ENCODE results near the gene HSP90AA1. TPM values are rescaled to one million over a fixed set of nuclear protein-coding genes. Genes with fewer than 3 reads are reported as not detected.
"Not testable (repeated sequence)": the region's sequence is repeated elsewhere in the genome, so short reads cannot be mapped to it uniquely, and the experiment has no call there.

Gene HSP90AA1
- total and polyA plus RNA-seq, 4 donors = 277 to 1,087 (median 722) TPM

GRCh38 chr14:102085948-102086708 is 716 bp downstream of the HSP90AA1 start:
- under 1% methylated on average over 41 of the region's 49 CpGs for WGBS (ENCODE audit: insufficient coverage)
- peak in 3 of 6 donors; percentile 45 to 76 (median 64) for DNase-seq (ENCODE audit: low read depth in 4 of 6, low spot score in 6 of 6)

GRCh38 chr14:102085488-102085887 is 1.4 kb downstream of the HSP90AA1 start:
- Histone ChIP-seq H3K27ac (ENCODE audit: low read depth, low read length) (no peak overlapping the region), H3K4me1 (ENCODE audit: control insufficient read depth, insufficient read depth, low read length) (peaks cover 29% of the 10 kb centered on the region), H3K36me3 (ENCODE audit: control insufficient read depth, insufficient read depth, low read length) (peaks cover 28% of the 10 kb centered on the region), H3K4me3 (ENCODE audit: low read depth, low read length) (peak overlapping the region; percentile 72), H3K9me3 (ENCODE audit: control insufficient read depth, insufficient read depth, low read length) (no peaks in the 10 kb centered on the region), H3K27me3 (ENCODE audit: control insufficient read depth, insufficient read depth, low read length) (no peaks in the 10 kb centered on the region)
- WGBS (ENCODE audit: insufficient coverage) = 32% methylated on average over 9 of the region's 10 CpGs
- DNase-seq (ENCODE audit: low read depth in 4 of 6, low spot score in 6 of 6) = no peak

More at GRCh38 chr14:102085948-102086708, 716 bp downstream of the HSP90AA1 start:
- Histone ChIP-seq H3K27ac (ENCODE audit: low read depth, low read length) (peak overlapping the region; percentile 92), H3K36me3 (ENCODE audit: control insufficient read depth, insufficient read depth, low read length) (peaks cover 24% of the 10 kb centered on the region), H3K9me3 (ENCODE audit: control insufficient read depth, insufficient read depth, low read length) (no peaks in the 10 kb centered on the region), H3K4me1 (ENCODE audit: control insufficient read depth, insufficient read depth, low read length) (peaks cover 29% of the 10 kb centered on the region), H3K4me3 (ENCODE audit: low read depth, low read length) (peak overlapping the region; percentile 72), H3K27me3 (ENCODE audit: control insufficient read depth, insufficient read depth, low read length) (no peaks in the 10 kb centered on the region)

DNA sequence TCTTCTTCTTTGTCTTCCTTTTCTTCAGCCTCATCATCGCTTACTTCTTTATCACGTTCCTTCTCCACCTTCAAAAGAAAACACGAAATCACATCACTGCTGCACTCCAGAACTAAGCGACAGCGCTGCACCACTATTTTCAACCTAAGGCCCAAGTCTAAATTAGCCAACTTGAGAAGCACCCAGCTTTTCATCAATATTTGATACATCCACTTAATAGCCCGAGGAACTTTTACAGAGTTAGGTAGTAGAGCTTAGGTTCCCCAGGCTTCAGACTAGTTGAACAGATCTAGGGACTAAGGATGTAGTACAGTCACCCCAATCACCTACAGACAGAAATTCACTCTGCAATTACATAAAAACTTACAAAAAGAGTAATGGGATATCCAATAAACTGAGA is 1.9 kb downstream of the HSP90AA1 start:
- no peak overlapping the region for H3K27ac ChIP-seq (ENCODE audit: low read depth, low read length)
- H3K36me3 ChIP-seq (ENCODE audit: control insufficient read depth, insufficient read depth, low read length) = peaks cover 29% of the 10 kb centered on the region
- no peak overlapping the region for H3K4me3 ChIP-seq (ENCODE audit: low read depth, low read length)
- DNase-seq (ENCODE audit: low read depth in 4 of 6, low spot score in 6 of 6) = no peak
- peaks cover 29% of the 10 kb centered on the region for H3K4me1 ChIP-seq (ENCODE audit: control insufficient read depth, insufficient read depth, low read length)
- H3K27me3 ChIP-seq (ENCODE audit: control insufficient read depth, insufficient read depth, low read length) = no peaks in the 10 kb centered on the region
- WGBS (ENCODE audit: insufficient coverage) = 93% methylated on average over 3 of the region's 6 CpGs
- H3K9me3 ChIP-seq (ENCODE audit: control insufficient read depth, insufficient read depth, low read length) = no peaks in the 10 kb centered on the region

DNA sequence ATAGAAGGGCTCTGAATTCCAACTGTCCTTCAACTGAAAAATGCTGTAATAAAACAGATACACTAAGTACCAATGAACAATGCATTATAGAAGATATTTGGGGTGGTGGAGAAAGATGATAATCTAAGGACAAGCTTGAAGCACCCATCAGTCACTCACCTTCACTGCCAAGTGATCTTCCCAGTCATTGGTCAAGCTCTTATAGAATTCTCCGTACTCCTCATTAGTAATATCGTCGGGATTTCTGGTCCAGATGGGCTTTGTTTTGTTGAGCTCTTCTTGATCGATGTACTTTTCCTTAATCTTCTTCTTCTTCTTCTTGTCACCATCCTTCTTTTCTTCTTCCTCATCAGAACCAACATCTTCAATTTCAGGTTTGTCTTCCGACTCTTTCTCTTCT is 2.3 kb downstream of the HSP90AA1 start:
- peaks cover 31% of the 10 kb centered on the region for H3K36me3 ChIP-seq (ENCODE audit: control insufficient read depth, insufficient read depth, low read length)
- H3K4me3 ChIP-seq (ENCODE audit: low read depth, low read length); H3K27me3 ChIP-seq (ENCODE audit: control insufficient read depth, insufficient read depth, low read length); H3K27ac ChIP-seq (ENCODE audit: low read depth, low read length); H3K9me3 ChIP-seq (ENCODE audit: control insufficient read depth, insufficient read depth, low read length); DNase-seq (ENCODE audit: low read depth in 4 of 6, low spot score in 6 of 6): not testable (repeated sequence)
- peaks cover 29% of the 10 kb centered on the region for H3K4me1 ChIP-seq (ENCODE audit: control insufficient read depth, insufficient read depth, low read length)
- WGBS (ENCODE audit: insufficient coverage) = 100% methylated on average over 5 of the region's 5 CpGs

GRCh38 chr14:102081231-102082080 is 5.4 kb downstream of the HSP90AA1 start:
- H3K4me1 ChIP-seq (ENCODE audit: control insufficient read depth, insufficient read depth, low read length) = peaks cover 12% of the 10 kb centered on the region
- WGBS (ENCODE audit: insufficient coverage) = 98% methylated on average over 6 of the region's 7 CpGs
- DNase-seq (ENCODE audit: low read depth in 4 of 6, low spot score in 6 of 6) = no peak
- peaks cover 47% of the 10 kb centered on the region for H3K36me3 ChIP-seq (ENCODE audit: control insufficient read depth, insufficient read depth, low read length)
- H3K9me3 ChIP-seq (ENCODE audit: control insufficient read depth, insufficient read depth, low read length) = no peaks in the 10 kb centered on the region
- no peak overlapping the region for H3K4me3 ChIP-seq (ENCODE audit: low read depth, low read length)
- no peak overlapping the region for H3K27ac ChIP-seq (ENCODE audit: low read depth, low read length)
- no peaks in the 10 kb centered on the region for H3K27me3 ChIP-seq (ENCODE audit: control insufficient read depth, insufficient read depth, low read length)

- H3K36me3 ChIP-seq (ENCODE audit: control insufficient read depth, insufficient read depth, low read length) = peaks cover 44% of the 10 kb centered on the region
- H3K27ac ChIP-seq (ENCODE audit: low read depth, low read length) = no peak overlapping the region
- DNase-seq (ENCODE audit: low read depth in 4 of 6, low spot score in 6 of 6) = no peak
- no peaks in the 10 kb centered on the region for H3K9me3 ChIP-seq (ENCODE audit: control insufficient read depth, insufficient read depth, low read length)
- H3K4me3 ChIP-seq (ENCODE audit: low read depth, low read length) = no peak overlapping the region
- peaks cover 10% of the 10 kb centered on the region for H3K4me1 ChIP-seq (ENCODE audit: control insufficient read depth, insufficient read depth, low read length)
- H3K27me3 ChIP-seq (ENCODE audit: control insufficient read depth, insufficient read depth, low read length) = no peaks in the 10 kb centered on the region
- 87% methylated on average over 12 of the region's 14 CpGs for WGBS (ENCODE audit: insufficient coverage)
Measured at GRCh38 chr14:102080183-102081080, 6.4 kb downstream of the HSP90AA1 start.

- no peak overlapping the region for H3K27ac ChIP-seq (ENCODE audit: low read depth, low read length)
- no peak for DNase-seq (ENCODE audit: low read depth in 4 of 6, low spot score in 6 of 6)
- no peaks in the 10 kb centered on the region for H3K9me3 ChIP-seq (ENCODE audit: control insufficient read depth, insufficient read depth, low read length)
- H3K4me3 ChIP-seq (ENCODE audit: low read depth, low read length) = no peak overlapping the region
- H3K27me3 ChIP-seq (ENCODE audit: control insufficient read depth, insufficient read depth, low read length) = no peaks in the 10 kb centered on the region
- H3K36me3 ChIP-seq (ENCODE audit: control insufficient read depth, insufficient read depth, low read length) = peaks cover 37% of the 10 kb centered on the region
- H3K4me1 ChIP-seq (ENCODE audit: control insufficient read depth, insufficient read depth, low read length) = peaks cover 7% of the 10 kb centered on the region
Measured at GRCh38 chr14:102079700-102079979, 7.2 kb downstream of the HSP90AA1 start.

DNA sequence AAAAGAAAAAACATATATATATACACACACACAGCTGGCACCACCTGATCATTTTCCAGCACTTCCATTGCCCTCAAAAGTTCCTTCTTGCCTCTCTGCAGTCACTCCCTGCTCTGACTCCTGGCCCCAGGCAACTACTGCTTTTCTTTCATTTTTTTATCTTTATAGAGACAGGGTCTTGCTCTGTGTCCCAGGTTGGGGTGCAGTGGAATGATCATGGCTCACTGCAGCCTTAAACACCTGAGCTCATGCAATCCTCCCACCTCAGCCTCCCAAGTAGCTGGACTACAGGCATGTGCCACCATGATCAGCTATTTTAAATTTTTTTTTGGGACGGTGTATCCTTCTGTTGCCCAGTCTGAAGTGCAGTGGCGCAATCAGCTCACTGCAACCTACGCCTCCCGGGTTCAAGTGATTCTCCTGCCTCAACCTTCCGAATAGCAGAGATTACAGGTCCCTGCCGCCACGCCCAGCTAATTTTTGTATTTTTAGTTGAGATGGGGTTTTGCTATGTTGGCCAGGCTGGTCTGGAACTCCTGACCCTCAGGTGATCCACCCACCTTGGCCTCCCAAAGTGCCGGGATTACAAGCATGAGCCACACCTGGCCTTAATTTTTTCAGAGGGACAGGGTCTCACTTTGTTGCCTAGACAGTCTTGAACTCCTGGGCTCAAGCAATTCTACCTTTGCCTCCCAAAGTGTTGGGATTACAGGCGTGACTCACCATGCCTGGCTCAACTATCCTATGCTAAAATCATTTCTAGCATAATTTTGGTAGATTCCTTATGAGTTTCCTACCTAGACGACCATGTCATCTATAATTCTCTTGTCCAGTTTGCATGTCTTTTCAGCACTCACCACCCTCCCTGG is 7.8 kb downstream of the HSP90AA1 start:
- Histone ChIP-seq H3K36me3 (ENCODE audit: control insufficient read depth, insufficient read depth, low read length) (peaks cover 36% of the 10 kb centered on the region), H3K27me3 (ENCODE audit: control insufficient read depth, insufficient read depth, low read length) (no peaks in the 10 kb centered on the region), H3K4me3 (ENCODE audit: low read depth, low read length) (no peak overlapping the region), H3K27ac (ENCODE audit: low read depth, low read length) (no peak overlapping the region), H3K4me1 (ENCODE audit: control insufficient read depth, insufficient read depth, low read length) (peaks cover 7% of the 10 kb centered on the region), H3K9me3 (ENCODE audit: control insufficient read depth, insufficient read depth, low read length) (no peaks in the 10 kb centered on the region)
- no peak for DNase-seq (ENCODE audit: low read depth in 4 of 6, low spot score in 6 of 6)
- WGBS (ENCODE audit: insufficient coverage) = 100% methylated on average over 5 of the region's 10 CpGs

DNA sequence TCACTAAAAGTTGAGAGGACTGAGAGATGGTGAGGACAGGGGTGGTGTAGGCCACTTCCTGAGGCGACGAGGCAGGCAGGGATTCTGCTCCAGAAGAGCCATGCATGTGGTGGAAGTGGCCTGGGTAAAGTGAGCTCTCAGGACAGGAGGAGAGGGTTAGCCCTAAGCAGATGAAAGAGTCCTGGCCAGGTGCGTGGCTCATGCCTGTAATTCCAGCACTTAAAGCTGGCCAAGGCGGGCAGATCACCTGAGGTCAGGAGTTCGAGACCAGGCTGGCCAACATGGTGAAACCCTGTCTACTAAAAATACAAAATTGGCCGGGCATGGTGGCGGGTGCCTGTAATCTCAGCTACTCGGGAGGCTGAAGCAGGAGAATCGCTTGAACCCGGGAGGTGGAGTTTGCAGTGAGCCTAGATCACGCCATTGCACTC is 8.5 kb downstream of the HSP90AA1 start:
- H3K4me1 ChIP-seq (ENCODE audit: control insufficient read depth, insufficient read depth, low read length); H3K4me3 ChIP-seq (ENCODE audit: low read depth, low read length); DNase-seq (ENCODE audit: low read depth in 4 of 6, low spot score in 6 of 6); H3K27me3 ChIP-seq (ENCODE audit: control insufficient read depth, insufficient read depth, low read length); H3K27ac ChIP-seq (ENCODE audit: low read depth, low read length); H3K9me3 ChIP-seq (ENCODE audit: control insufficient read depth, insufficient read depth, low read length): not testable (repeated sequence)
- over 99% methylated on average over 7 of the region's 11 CpGs for WGBS (ENCODE audit: insufficient coverage)
- H3K36me3 ChIP-seq (ENCODE audit: control insufficient read depth, insufficient read depth, low read length) = peaks cover 32% of the 10 kb centered on the region

Measured in spinal cord (tissue), 10 donors.